C4-2B (cell line): ENCODE data around the gene EPS8L1.

Experiments
- CTCF ChIP-seq: fragments of 450-650 bp; conservative IDR thresholded peaks from 2 replicates; pipeline ENCODE4 v1.5.1; 2017; ENCODE audit warnings: mild to moderate bottlenecking
- ZFX ChIP-seq: fragments of 450-650 bp; IDR thresholded peaks from 2 replicates; pipeline ENCODE4 v1.6.1; 2017

- no peak for TF ChIP-seq CTCF
- TF ChIP-seq ZFX: no peak
Measured at GRCh38 chr19:55047951-55048350, 27.7 kb upstream of the EPS8L1 start.
